Calu3 (cell line): Measurements from ENCODE around the gene CCR5AS.

Experiments
- BruUV-seq: library from RNA; stranded (reverse); fragments of 400-500 nt; replicated peaks from 2 replicates; lab custom pipeline; 2021; lab: Mats Ljungman, UMichigan
- CTCF ChIA-PET: fragments of 300-600 bp; sonication (Branson Sonifier 250); formaldehyde crosslinking; loops from one replicate; lab custom pipeline; 2022; ENCODE audit warnings: antibody characterized with exemption; lab: Charles Lee
- DNase-seq: peaks from one replicate; pipeline ENCODE4 v3.0.0; 2022
- H3K27ac Mint-ChIP-seq: one replicate; pipeline ENCODE4 v1.8.0; 2022; ENCODE audit warnings: mixed read lengths; ENCODE audit not compliant: unreplicated experiment
- H3K27me3 Mint-ChIP-seq: one replicate; pipeline ENCODE4 v1.8.0; 2022; ENCODE audit warnings: mixed read lengths; ENCODE audit not compliant: unreplicated experiment
- H3K36me3 Mint-ChIP-seq: one replicate; pipeline ENCODE4 v1.8.0; 2022; ENCODE audit warnings: mild to moderate bottlenecking, moderate library complexity, mixed read lengths; ENCODE audit not compliant: insufficient read depth, unreplicated experiment
- H3K4me1 Mint-ChIP-seq: one replicate; pipeline ENCODE4 v1.8.0; 2022; ENCODE audit warnings: mild to moderate bottlenecking, low read depth, mixed read lengths; ENCODE audit not compliant: unreplicated experiment
- H3K4me3 Mint-ChIP-seq: one replicate; pipeline ENCODE4 v1.8.0; 2022; ENCODE audit warnings: mild to moderate bottlenecking, low read depth, moderate library complexity, mixed read lengths; ENCODE audit not compliant: unreplicated experiment
- H3K9me3 Mint-ChIP-seq: one replicate; pipeline ENCODE4 v1.8.0; 2022; ENCODE audit warnings: low read depth, mixed read lengths; ENCODE audit not compliant: unreplicated experiment
- intact Hi-C: fragments of 100-400 bp; cut with micrococcal nuclease; formaldehyde crosslinking; loops from one replicate; pipeline ENCODE4 v1.10.0; 2022; ENCODE audit not compliant: unreplicated experiment
- TF ChIP-seq, protein P1 (sequence below): fragments of 200-600 bp; IDR thresholded peaks from one replicate; pipeline ENCODE4 v1.8.0; 2022; ENCODE audit warnings: antibody characterized with exemption; ENCODE audit not compliant: unreplicated experiment

Gene CCR5AS

DNA sequence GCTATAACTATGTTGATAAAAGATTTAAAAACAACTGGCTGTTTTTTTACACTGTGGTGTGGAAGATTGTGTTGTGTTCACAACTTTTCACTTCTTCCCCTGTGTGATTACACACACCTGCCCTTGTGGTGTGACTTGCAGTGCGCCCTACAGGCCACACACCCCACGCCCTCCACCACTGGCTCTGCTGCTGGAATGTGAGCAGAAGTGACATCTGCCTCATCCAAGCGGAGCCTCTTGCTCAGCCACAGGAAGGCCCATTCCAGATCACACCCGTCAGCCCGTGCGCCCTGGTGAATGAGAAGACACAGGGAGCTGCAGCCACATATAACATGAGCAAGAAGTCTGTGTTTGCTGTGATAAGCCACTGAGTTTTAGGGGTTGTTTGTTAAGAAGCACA is 46.0 kb downstream of the CCR5AS start:
- H3K4me3 Mint-ChIP-seq = no peak overlapping the region
- no peaks in the 10 kb centered on the region for H3K9me3 Mint-ChIP-seq
- CTCF ChIA-PET = interaction anchor here (1.2 kb wide), 1 partner anchor 26 kb away, joined by 3 read pairs; no protein-coding TSS in a partner anchor

DNA sequence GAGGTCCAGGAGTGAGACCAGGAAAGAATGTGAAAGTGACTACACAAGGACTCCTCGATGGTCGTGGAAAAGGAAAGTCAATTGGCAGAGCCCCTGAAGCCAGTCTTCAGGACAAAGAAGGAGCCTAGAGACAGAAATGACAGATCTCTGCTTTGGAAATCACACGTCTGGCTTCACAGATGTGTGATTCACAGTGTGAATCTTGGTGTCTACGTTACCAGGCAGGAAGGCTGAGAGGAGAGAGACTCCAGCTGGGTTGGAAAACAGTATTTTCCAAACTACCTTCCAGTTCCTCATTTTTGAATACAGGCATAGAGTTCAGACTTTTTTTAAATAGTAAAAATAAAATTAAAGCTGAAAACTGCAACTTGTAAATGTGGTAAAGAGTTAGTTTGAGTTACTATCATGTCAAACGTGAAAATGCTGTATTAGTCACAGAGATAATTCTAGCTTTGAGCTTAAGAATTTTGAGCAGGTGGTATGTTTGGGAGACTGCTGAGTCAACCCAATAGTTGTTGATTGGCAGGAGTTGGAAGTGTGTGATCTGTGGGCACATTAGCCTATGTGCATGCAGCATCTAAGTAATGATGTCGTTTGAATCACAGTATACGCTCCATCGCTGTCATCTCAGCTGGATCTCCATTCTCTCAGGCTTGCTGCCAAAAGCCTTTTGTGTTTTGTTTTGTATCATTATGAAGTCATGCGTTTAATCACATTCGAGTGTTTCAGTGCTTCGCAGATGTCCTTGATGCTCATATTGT is 47.0 kb downstream of the CCR5AS start:
- Mint-ChIP-seq H3K4me3 (no peak overlapping the region), H3K9me3 (no peaks in the 10 kb centered on the region), H3K27ac (no peak overlapping the region), H3K27me3 (peaks cover 62% of the 10 kb centered on the region), H3K36me3 (no peaks in the 10 kb centered on the region), H3K4me1 (no peaks in the 10 kb centered on the region)
- BruUV-seq = no TSS peak
- TF ChIP-seq, protein P1, sequence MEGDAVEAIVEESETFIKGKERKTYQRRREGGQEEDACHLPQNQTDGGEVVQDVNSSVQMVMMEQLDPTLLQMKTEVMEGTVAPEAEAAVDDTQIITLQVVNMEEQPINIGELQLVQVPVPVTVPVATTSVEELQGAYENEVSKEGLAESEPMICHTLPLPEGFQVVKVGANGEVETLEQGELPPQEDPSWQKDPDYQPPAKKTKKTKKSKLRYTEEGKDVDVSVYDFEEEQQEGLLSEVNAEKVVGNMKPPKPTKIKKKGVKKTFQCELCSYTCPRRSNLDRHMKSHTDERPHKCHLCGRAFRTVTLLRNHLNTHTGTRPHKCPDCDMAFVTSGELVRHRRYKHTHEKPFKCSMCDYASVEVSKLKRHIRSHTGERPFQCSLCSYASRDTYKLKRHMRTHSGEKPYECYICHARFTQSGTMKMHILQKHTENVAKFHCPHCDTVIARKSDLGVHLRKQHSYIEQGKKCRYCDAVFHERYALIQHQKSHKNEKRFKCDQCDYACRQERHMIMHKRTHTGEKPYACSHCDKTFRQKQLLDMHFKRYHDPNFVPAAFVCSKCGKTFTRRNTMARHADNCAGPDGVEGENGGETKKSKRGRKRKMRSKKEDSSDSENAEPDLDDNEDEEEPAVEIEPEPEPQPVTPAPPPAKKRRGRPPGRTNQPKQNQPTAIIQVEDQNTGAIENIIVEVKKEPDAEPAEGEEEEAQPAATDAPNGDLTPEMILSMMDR = no peak
- CTCF ChIA-PET = interaction anchor here (1.3 kb wide), 1 partner anchor 9 kb away, joined by 5 read pairs; no protein-coding TSS in a partner anchor
- intact Hi-C loops = no loop called here
- DNase-seq = no peak

More for the DNA sequence above, 46.0 kb downstream of the CCR5AS start:
- DNase-seq = no peak
- H3K4me1 Mint-ChIP-seq = no peaks in the 10 kb centered on the region
- H3K27me3 Mint-ChIP-seq = peaks cover 60% of the 10 kb centered on the region
- H3K27ac Mint-ChIP-seq = no peak overlapping the region
- no TSS peak for BruUV-seq
- intact Hi-C loops = no loop called here
- TF ChIP-seq, protein P1 = no peak
- no peaks in the 10 kb centered on the region for H3K36me3 Mint-ChIP-seq

GRCh38 chr3:46358466-46358865 is 48.4 kb downstream of the CCR5AS start:
- intact Hi-C loops = no loop called here
- Mint-ChIP-seq H3K4me3 (no peak overlapping the region), H3K27ac (no peak overlapping the region), H3K4me1 (no peaks in the 10 kb centered on the region), H3K9me3 (no peaks in the 10 kb centered on the region), H3K36me3 (no peaks in the 10 kb centered on the region), H3K27me3 (peaks cover 67% of the 10 kb centered on the region)
- DNase-seq = no peak
- BruUV-seq = no TSS peak
- CTCF ChIA-PET = no interaction called here
- TF ChIP-seq, protein P1 = no peak

GRCh38 chr3:46356909-46357308 is 50.0 kb downstream of the CCR5AS start:
- no peaks in the 10 kb centered on the region for H3K9me3 Mint-ChIP-seq
- no peak overlapping the region for H3K4me3 Mint-ChIP-seq
- intact Hi-C loops = no loop called here
- CTCF ChIA-PET = no interaction called here
- peaks cover 81% of the 10 kb centered on the region for H3K27me3 Mint-ChIP-seq
- BruUV-seq = no TSS peak
- DNase-seq = no peak
- TF ChIP-seq, protein P1 = no peak
- no peaks in the 10 kb centered on the region for H3K4me1 Mint-ChIP-seq
- H3K27ac Mint-ChIP-seq = no peak overlapping the region
- H3K36me3 Mint-ChIP-seq = no peaks in the 10 kb centered on the region
